Body of pancreas (tissue), 4 donors: ENCODE measurements around the gene ACADVL.

ENCODE experiments used
- CTCF ChIP-seq, 7 experiments: fragments of 450-650 bp in 4 of 7; fragments of 200-600 bp in 3 of 7; sonication (generic) in 3 of 7; IDR thresholded peaks; one replicate each; pipeline ENCODE4 v1.5.1; 2016 to 2019; ENCODE audit warnings: antibody characterized with exemption in 7 of 7
- POLR2A ChIP-seq, 3 donors: fragments of 450-650 bp; IDR thresholded peaks; one replicate each; pipeline ENCODE4 v1.6.1; 2016; ENCODE audit warnings: antibody characterized with exemption in 3 of 3, mild to moderate bottlenecking in 2 of 3

- TF ChIP-seq POLR2A (IDR thresholded peaks at IDR 0.05), result no peak
- peak in 5 of 7 experiments; percentile 37 to 56 (median 48) for TF ChIP-seq CTCF (IDR thresholded peaks at IDR 0.05)
These were observed 5.2 kb upstream of the ACADVL start for GRCh38 chr17:7214300-7215135.
